Gastroesophageal sphincter (tissue), 4 donors: ENCODE results near the gene SIX4. TPM values are rescaled to one million over a fixed set of nuclear protein-coding genes. Genes with fewer than 3 reads are reported as not detected.

Experiments used
- ATAC-seq: fragments of 150-250 bp; one replicate; pipeline ENCODE4 v1.9.1; 2016; ENCODE audit warnings: mild to moderate bottlenecking, moderate library complexity
- H3K27ac ChIP-seq, 4 donors: fragments of 200-600 bp; sonication (generic) in 3 of 4; 1 replicate in 3 of 4; 2 replicates in 1 of 4; pipeline ENCODE4 v1.5.1; 2016 to 2019
- H3K27me3 ChIP-seq: fragments of 200-600 bp; sonication (generic); one replicate; pipeline ENCODE4 v1.5.1; 2019
- H3K36me3 ChIP-seq, 2 donors: fragments of 200-600 bp; sonication (generic); one replicate each; pipeline ENCODE4 v1.5.1; 2019; ENCODE audit warnings: control low read depth in 1 of 2
- H3K4me1 ChIP-seq, 3 donors: fragments of 200-600 bp; sonication (generic); 1 replicate in 2 of 3; 2 replicates in 1 of 3; pipeline ENCODE4 v1.5.1; 2016 to 2019; ENCODE audit warnings: control low read depth in 2 of 3
- H3K4me3 ChIP-seq, 2 donors: fragments of 200-600 bp; sonication (generic); one replicate each; pipeline ENCODE4 v1.5.1; 2019; ENCODE audit warnings: mild to moderate bottlenecking in 1 of 2, moderate library complexity in 1 of 2
- H3K9me3 ChIP-seq, 3 donors: fragments of 200-600 bp; sonication (generic); one replicate each; pipeline ENCODE4 v1.5.1; 2017 to 2019; ENCODE audit warnings: control low read depth in 2 of 3
- EP300 ChIP-seq: sonication (generic); formaldehyde crosslinking; IDR thresholded peaks from one replicate; pipeline ENCODE4 v1.6.1; 2017; ENCODE audit warnings: antibody characterized with exemption, mild to moderate bottlenecking
- POLR2A ChIP-seq, 2 donors: fragments of 450-650 bp; IDR thresholded peaks; one replicate each; pipeline ENCODE4 v1.6.1; 2017; ENCODE audit warnings: antibody characterized with exemption in 2 of 2, mild to moderate bottlenecking in 2 of 2, moderate library complexity in 1 of 2
- POLR2AphosphoS5 ChIP-seq: sonication (generic); formaldehyde crosslinking; IDR thresholded peaks from one replicate; pipeline ENCODE4 v1.6.1; 2017; ENCODE audit warnings: antibody characterized with exemption
- WGBS, 2 donors: methylation state at CpG; one replicate each; pipeline ENCODE4 v1.1.5; 2018; ENCODE audit warnings: low coverage in 1 of 2; 5-methylcytosine and 5-hydroxymethylcytosine counted together
- total RNA-seq, 4 donors: library from RNA; depleted of rRNA; stranded (reverse); fragments of >200 nt; gene quantifications; one replicate each; pipeline ENCODE4 v1.1.0, GENCODE V29; 2016
- TF ChIP-seq, protein P1 (sequence below), 4 experiments: fragments of 200-600 bp in 2 of 4; fragments of 450-650 bp in 2 of 4; sonication (generic) in 1 of 4; IDR thresholded peaks; one replicate each; pipeline ENCODE4 v1.5.1; 2017 to 2019; ENCODE audit warnings: antibody characterized with exemption in 4 of 4, mild to moderate bottlenecking in 2 of 4, moderate library complexity in 2 of 4

Gene SIX4
- total RNA-seq, 4 donors from 2014 or later: 1.6 to 2.4 (median 2.1) TPM

DNA sequence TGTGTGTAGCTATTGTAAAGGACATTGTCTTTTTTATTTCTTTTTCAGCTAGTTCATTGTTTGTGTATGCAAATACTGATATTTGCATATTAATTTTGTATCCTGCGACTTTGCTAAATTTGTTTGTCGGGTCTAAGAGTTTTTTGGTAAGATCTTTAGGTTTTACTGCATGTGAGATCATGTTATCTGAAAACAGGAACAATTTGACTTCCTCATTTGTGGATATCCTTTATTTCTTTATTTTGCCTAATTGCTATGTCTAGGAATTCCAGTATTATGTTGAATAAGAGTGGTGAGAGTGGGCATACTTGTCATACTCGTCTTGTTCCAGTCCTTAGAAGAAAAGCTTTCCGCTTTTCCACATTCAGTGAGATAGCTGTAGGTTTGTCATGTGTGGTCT is 28.8 kb downstream of the SIX4 start:
- Histone ChIP-seq H3K27ac (no peak overlapping the region), H3K27me3 (no peaks in the 10 kb centered on the region), H3K4me3 (no peak overlapping the region), H3K9me3 (peaks cover 0 to 23% (median 0%) of the 10 kb centered on the region in 3 donors), H3K36me3 (no peaks in the 10 kb centered on the region), H3K4me1 (no peaks in the 10 kb centered on the region)
- no peak for ATAC-seq
- 84 to 89% methylated on average over 4 of the region's 4 CpGs for WGBS, 2 donors
- TF ChIP-seq POLR2A (IDR thresholded peaks at IDR 0.05) (no peak), EP300 (no peak), POLR2AphosphoS5 (no peak)

DNA sequence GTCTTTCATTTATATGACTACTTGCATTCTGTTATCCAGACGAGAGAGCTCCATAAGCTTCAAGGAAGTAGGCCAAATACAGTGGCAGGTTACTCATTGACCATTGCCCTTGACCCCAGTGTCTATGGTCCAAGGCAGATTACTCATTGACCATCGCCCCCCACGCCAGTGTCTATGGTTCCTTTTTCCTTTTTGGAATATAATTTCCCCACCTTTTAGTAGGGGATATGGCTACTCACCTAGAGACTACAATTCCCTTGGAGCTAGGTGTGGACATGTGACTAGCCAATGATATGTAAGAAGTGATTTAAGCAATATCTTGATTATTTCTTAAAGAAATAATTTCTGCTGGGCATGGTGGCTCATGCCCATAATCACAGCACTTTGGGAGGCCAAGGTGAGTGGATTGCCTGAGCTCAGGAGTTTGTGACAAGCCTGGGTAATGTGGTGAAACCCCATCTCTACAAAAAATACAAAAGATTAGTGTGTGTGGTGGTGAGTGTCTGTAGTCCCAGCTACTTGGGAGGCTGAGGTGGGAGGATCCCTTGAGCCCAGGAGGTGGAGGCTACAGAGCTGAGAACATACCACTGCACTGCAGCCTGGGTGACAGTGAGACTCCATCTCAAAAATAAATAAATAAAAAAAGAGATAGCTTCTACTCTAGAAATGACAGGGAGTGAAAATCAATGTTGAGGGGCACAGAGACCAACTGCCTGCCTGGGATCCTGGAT is 32.6 kb downstream of the SIX4 start:
- no peaks in the 10 kb centered on the region for H3K36me3 ChIP-seq
- H3K4me1 ChIP-seq: no peaks in the 10 kb centered on the region
- H3K27ac ChIP-seq: no peak overlapping the region
- no peak overlapping the region for H3K4me3 ChIP-seq
- 80 to 89% methylated on average over 3 of the region's 3 CpGs for WGBS, 2 donors
- no peak for ATAC-seq
- TF ChIP-seq POLR2A (IDR thresholded peaks at IDR 0.05) (no peak), EP300 (no peak), POLR2AphosphoS5 (no peak)
- TF ChIP-seq, protein P1, sequence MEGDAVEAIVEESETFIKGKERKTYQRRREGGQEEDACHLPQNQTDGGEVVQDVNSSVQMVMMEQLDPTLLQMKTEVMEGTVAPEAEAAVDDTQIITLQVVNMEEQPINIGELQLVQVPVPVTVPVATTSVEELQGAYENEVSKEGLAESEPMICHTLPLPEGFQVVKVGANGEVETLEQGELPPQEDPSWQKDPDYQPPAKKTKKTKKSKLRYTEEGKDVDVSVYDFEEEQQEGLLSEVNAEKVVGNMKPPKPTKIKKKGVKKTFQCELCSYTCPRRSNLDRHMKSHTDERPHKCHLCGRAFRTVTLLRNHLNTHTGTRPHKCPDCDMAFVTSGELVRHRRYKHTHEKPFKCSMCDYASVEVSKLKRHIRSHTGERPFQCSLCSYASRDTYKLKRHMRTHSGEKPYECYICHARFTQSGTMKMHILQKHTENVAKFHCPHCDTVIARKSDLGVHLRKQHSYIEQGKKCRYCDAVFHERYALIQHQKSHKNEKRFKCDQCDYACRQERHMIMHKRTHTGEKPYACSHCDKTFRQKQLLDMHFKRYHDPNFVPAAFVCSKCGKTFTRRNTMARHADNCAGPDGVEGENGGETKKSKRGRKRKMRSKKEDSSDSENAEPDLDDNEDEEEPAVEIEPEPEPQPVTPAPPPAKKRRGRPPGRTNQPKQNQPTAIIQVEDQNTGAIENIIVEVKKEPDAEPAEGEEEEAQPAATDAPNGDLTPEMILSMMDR (IDR thresholded peaks at IDR 0.05): no peak
- no peaks in the 10 kb centered on the region for H3K27me3 ChIP-seq
- H3K9me3 ChIP-seq: no peaks in the 10 kb centered on the region

GRCh38 chr14:60686865-60687264 is 37.3 kb downstream of the SIX4 start:
- Histone ChIP-seq H3K36me3 (no peaks in the 10 kb centered on the region), H3K9me3 (peaks cover 0 to 5% (median 0%) of the 10 kb centered on the region in 3 donors), H3K4me3 (no peak overlapping the region), H3K27ac (no peak overlapping the region), H3K27me3 (no peaks in the 10 kb centered on the region), H3K4me1 (no peaks in the 10 kb centered on the region)
- no peak for ATAC-seq
- no peak for TF ChIP-seq EP300
- TF ChIP-seq, protein P1 (IDR thresholded peaks at IDR 0.05): no peak

GRCh38 chr14:60684203-60684602 is 39.9 kb downstream of the SIX4 start:
- ATAC-seq: no peak
- H3K4me3 ChIP-seq: no peak overlapping the region
- WGBS, 2 donors: 40% methylated on average over 1 of the region's 2 CpGs; no CpG with 5 or more reads in 1 of the 2 donors

GRCh38 chr14:60681271-60681670 is 42.9 kb downstream of the SIX4 start:
- no peak for TF ChIP-seq POLR2A (IDR thresholded peaks at IDR 0.05)
- TF ChIP-seq EP300: no peak
- TF ChIP-seq POLR2AphosphoS5: no peak
- TF ChIP-seq, protein P1 (IDR thresholded peaks at IDR 0.05): no peak
- no peak overlapping the region for H3K4me3 ChIP-seq
- H3K4me1 ChIP-seq: no peaks in the 10 kb centered on the region
- no peak overlapping the region for H3K27ac ChIP-seq
- no peak for ATAC-seq
- H3K9me3 ChIP-seq: peaks cover 0 to 5% (median 0%) of the 10 kb centered on the region in 3 donors
- no peaks in the 10 kb centered on the region for H3K36me3 ChIP-seq
- H3K27me3 ChIP-seq: no peaks in the 10 kb centered on the region

More at GRCh38 chr14:60684203-60684602, 39.9 kb downstream of the SIX4 start:
- TF ChIP-seq POLR2A (IDR thresholded peaks at IDR 0.05) (no peak), EP300 (no peak), POLR2AphosphoS5 (no peak)
- TF ChIP-seq, protein P1 (IDR thresholded peaks at IDR 0.05): no peak
- Histone ChIP-seq H3K27ac (no peak overlapping the region), H3K9me3 (peaks cover 0 to 5% (median 0%) of the 10 kb centered on the region in 3 donors), H3K4me1 (no peaks in the 10 kb centered on the region), H3K36me3 (no peaks in the 10 kb centered on the region), H3K27me3 (no peaks in the 10 kb centered on the region)
